Esophagus muscularis mucosa (tissue), 4 donors: ENCODE data around the gene LAMA3.

Experiments
- CTCF ChIP-seq, 3 experiments: fragments of 200-600 bp in 2 of 3; fragments of 450-650 bp in 1 of 3; sonication (generic) in 2 of 3; IDR thresholded peaks; one replicate each; pipeline ENCODE4 v1.5.1; 2017 to 2019; ENCODE audit warnings: antibody characterized with exemption in 3 of 3, mild to moderate bottlenecking in 2 of 3, moderate library complexity in 1 of 3
- EP300 ChIP-seq: sonication (generic); formaldehyde crosslinking; IDR thresholded peaks from one replicate; pipeline ENCODE4 v1.6.1; 2017; ENCODE audit warnings: antibody characterized with exemption
- POLR2A ChIP-seq: fragments of 450-650 bp; IDR thresholded peaks from one replicate; pipeline ENCODE4 v1.6.1; 2017; ENCODE audit warnings: antibody characterized with exemption, moderate library complexity, mild to moderate bottlenecking, low read depth

- TF ChIP-seq EP300 (no peak), POLR2A (no peak), CTCF (IDR thresholded peaks at IDR 0.05) (no peak)
Observed at GRCh38 chr18:23949863-23950262, 260.6 kb downstream of the LAMA3 start.
